IPS-NIHi7 (cell line): Measurements from ENCODE around the gene FKRP.

Experiments used
- DNase-seq: peaks from one replicate; pipeline ENCODE4 v3.0.0; 2012; ENCODE audit warnings: mixed read lengths; ENCODE audit errors: extremely low spot score

The FKRP gene

DNA sequence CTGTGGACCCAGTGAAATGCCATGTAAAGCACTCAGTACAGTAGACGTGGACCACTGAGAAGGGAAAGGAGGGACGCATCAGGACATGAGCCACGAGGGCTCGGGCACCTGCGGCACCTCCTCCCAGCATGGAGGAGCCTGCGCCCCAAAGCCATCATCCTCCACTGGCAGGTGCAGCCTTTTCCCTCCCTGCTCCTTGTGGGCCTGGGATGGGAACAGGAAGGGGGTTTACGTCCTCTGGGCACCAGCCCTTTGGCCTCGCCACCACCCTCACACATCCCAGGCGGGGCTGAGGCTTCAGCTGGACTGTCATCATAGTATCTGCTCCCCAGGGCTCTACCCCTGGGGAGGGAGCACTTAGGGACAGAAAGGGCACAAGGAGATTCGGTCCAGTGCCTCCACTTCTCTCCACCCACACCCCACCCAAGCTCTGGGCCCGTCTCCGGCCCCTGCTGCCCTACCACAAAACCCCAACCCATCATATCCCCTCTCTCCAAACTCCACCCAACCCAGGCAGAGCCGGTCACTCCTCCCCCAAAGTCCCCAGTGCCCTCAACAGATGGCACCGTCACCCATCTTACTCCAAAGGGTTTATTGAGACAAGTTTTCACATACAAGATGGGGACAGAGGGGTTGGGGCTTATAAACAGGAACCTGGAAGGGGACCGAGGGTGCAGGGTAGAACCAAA lies 26.8 kb upstream of the FKRP start:
- no peak for DNase-seq

DNA sequence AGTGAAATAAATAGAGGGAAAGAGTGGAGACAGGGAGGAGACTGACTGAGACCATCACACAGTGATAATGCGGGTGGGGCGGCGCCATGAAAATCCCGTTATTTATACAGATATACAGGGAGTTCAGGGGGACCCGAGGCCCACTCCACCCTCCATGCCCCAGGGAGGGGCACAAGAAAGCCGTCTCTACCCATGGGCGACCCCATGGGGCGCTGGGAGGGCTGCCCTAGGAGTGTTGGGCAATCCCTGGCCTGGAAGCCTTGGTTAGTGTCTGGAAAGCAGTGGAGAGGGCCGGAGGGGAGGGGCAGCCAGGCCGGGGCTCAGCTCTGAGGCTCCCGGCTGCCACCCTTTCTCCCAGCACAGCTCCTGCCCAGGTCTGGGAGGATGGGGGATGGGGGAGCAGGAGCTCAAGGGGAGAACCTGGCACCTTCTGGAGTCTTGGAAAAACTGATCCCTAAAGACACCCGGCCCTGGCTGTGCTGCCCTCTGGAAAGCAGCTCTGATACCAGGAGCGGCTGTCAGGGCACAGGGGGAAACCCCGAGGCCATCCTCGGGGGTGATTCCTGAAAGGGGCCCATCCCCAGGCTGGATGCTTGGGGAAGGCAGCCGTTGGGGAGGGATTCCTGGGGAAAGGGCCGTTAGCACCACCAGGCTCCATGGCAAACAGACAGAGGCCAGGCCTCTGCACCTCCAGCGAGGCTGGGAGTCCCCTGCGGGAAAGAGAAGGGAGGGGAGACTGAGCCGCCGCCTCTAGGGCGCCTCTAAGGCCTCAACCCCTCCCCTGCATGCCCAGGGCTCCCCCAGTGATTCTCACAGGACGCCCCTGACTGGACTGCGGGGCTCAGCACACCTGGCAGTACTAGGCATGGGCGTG lies 26.0 kb upstream of the FKRP start:
- DNase-seq = no peak

DNA sequence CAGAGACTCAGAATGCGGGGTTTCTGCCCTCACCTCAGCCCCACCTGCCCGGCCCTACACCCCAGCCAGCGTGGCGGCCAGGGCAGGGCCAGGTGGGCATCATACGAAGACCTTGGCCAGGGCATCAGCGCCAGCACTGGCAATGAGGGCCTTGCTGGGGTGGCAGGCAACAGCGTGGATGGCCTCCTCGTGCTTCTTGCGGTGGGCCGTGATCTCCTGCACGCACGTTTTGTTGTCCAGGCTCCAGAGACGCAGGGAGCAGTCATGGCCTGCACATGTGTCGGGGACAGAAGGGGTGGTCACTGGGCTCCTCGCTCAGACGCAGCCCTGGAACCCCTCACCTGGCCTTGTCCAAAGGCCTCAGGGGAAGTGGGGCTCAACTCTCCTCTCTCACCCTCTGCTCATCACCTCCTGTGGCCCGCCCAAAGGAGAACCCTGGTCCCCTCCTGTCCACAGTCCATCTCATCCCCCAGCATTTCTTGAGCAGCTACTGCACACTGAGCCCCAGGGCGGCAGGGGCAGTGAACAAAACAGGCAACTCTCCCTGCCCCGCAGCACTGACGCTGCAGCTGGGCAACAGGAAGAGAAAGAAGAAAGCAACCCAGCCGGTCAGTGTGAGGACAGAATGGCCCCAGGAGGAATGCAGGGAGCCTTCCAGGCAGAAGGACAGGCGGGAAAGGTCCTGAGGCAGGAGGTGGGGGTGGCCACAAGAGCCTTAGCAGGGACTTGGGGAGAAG lies 25.2 kb upstream of the FKRP start:
- DNase-seq = no peak

DNA sequence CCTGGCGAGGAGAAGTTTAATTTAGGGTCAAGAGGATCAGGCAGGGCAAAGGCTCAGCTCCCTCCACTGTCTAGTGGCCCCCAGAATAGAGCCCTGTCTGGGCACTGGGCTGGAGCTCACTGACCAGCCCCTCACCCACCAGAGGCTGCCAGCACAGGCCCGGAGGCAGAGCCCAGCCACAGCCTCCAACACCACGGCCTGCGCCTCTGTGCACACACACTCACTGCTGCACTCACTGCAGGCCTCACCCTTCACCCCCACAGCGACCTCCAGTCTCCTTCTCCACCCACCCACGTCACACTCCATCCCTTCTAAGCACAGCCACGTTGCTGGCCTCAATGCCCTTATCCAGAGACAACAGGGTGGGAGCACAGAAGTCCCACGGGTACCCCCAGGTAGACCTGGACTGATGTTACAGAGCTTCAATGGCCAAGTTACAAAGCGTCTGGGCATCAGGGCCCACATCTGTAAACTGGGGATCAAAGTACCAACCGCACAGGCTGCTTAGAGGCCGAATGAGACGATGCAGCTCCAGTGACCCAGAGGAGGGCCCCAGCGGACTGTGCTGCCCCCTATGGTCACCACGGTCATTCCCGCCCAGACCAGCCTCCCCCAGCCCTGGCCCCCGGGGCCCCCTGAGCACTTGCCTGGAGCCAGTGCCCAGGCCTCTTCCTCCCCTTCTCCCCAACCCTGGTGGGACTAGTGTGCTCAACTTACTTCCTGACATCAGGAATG lies 24.4 kb upstream of the FKRP start:
- DNase-seq = peak; percentile 64

DNA sequence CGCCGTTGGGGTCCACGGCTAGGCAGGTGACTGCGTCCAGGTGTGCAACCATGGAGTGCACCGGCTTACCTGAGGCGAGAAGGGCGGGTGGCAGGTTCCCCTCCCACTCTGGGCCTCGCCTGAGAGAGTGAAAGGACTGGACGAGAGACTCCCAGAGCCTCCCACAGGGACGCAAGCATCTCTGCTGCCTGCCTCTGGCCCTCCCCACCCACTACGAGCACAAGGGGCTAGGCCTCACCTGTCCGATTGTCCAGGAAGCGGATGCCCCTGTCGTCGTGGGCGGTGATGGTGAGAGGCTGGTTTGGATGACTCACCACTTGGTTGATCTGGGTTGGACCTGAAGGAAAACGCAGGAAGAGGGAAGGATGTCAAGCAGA lies 23.9 kb upstream of the FKRP start:
- no peak for DNase-seq

DNA sequence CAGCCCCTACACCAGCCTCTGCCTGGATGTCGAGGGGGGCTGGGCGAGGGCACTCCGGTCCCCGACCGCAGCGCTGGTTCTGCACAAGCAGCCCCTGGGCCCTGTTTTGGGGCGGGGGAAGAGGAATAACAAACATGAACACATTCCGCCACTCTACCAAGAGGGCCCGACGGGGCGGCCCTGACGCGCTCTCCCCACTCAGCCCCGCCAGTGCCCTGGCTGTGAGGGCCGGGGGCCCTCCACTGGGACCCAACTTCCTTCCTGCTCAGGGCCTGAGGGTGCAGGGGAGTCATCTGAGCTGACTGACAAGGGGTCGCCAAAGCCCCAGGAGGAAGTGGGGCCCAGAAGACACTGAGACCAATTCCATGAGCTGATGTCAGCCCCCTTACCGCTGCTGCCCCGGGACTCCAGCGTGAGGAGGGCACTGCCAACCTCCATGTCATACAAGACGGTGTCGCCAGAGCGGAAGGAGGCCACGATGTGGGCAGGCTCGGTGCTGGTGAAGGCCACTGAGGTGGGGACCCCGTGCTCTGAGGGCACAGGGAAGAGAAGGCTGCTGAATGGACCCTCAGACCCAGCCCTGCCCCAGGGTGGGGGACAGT lies 23.3 kb upstream of the FKRP start:
- no peak for DNase-seq

DNA sequence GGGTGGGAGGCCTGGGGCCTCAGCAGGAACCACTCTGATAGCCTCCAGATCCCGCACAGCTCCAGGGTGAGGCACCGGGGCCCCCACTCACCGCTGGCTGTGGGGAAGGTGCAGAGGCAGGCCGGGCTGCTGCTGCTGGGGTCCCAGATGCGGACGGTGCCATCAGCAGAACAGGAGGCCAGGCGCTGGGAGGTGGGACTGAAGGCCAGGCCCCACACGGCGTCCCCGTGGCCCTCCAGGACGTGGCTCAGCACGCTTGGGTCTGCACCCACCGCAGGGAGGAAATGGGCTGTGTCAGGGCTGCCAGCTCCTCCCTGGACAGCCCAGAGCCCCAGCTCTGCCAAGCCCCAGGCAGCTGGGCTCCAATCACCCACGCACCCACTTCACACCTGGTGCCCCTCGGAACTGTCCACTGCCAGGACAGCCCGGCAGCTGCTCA lies 22.8 kb upstream of the FKRP start:
- no peak for DNase-seq

DNA sequence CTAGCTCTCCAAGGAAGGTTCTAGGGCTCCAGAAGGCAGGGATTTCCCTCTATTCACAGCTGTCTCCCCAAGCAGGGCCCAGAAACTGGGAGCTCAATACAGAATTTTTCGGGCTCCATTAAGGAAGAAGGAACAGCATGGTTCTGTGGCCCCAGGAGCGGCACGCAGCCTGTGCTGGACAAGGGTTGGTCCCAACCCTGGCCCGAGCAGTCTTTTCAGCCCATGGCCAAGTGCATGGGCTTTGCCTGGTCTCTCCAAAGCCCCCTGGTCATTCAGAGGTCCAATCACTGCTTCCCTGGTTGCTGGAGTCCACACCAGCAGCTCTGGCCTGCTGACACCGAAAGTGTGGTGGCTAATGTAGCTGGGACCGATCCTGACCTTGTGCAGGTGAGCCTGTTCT lies 22.4 kb upstream of the FKRP start:
- DNase-seq = no peak

DNA sequence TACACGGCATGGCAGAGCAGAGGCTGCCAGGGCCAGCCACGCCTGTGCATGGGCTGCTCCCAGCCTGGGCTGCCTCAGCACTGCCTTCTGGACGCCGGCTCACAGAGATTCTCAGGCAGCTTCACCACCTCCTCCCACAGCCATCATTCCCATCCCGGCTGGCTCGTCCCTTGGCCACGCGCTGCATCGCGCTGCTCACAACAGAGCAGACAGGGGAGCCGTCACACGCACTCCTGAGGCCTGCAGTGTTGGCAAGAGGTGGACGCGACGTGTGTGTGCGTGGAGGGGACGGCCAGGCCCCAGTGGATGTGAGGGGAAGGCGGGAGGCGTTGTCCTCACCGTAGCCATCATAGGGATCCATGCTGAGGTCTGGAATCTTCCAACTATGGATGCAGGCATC lies 21.4 kb upstream of the FKRP start:
- no peak for DNase-seq

DNA sequence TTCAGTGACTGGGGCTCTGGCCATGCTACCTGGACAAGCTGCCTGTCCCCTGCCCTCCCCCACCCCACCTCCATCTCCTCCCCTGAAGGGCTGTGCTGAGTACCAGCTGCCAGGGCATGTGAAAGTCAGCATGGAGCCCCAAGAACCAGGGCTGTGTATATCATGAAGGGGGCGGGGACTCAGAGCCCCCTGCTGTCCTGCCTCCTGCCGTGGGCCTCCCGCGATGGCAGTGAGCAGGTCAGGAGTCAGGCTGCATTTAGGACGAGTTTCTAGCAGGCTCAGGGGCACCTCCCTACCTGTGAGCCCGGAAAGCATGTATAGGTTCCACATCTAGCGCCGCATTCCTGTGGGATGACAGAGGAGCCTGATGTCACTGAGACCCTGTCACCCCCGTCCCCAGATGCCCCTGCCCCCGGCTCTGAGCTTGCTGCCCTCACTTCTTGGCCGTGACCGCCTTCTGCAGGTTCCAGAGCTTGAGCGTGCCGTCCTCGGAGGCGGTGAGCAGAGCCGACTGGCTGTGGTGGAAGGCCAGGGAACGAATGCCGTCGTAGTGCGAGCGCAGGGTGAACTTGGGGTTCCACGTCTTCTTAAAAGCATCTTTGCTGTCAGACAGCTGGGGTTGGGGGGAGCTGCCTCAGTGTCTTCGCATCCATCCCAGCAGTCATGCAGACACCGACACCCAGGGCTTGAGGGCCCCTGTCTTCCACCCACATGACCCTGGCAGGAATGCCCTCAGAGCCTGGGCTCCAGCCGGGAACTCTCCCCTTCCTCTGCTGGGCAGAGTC lies 20.6 kb upstream of the FKRP start:
- no peak for DNase-seq

DNA sequence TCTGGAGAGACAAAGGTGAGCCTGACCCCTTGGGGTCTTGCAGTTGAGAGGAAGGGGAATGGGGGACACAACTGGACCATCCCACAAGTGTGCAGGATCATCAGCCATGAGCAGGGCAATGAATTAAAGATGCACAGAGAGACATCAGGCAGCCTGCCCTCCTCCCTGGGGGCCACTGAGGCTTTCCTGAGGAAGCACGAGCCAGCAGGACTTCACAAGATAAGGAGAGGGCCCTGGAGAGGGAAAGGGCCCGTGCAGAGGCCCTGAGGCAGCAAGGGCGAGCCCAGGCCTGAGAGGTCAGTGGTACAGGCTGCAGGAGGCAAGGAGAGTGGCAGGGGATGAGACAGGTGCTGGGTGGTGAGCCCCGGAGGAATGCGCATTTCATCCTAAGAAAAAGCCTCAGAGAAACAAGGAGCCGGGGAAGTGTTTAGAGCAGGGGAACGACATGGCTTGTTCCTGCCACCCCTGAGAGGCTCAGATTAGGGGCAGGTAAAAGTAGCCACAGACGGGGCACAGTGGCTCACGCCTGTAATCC lies 19.9 kb upstream of the FKRP start:
- no peak for DNase-seq

DNA sequence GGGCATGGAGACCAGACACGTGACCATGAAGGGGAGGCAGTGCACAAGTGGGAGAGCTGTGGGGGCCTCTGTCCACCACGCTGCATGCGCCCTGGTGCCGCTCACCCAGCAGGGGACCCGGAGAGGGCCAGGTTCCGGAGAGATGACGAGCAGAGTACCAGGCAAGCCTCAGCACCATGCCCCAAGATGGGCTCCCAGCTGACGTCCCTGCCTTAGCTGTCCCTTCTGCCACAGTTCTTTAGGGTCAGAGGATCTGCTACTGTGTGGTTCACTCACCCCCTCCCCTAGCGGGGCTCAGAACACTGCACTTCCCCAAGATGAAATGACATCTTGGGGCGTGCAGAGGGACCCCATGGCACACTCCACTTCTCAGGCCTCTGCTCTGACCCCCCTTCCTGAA lies 19.3 kb upstream of the FKRP start:
- DNase-seq = no peak

DNA sequence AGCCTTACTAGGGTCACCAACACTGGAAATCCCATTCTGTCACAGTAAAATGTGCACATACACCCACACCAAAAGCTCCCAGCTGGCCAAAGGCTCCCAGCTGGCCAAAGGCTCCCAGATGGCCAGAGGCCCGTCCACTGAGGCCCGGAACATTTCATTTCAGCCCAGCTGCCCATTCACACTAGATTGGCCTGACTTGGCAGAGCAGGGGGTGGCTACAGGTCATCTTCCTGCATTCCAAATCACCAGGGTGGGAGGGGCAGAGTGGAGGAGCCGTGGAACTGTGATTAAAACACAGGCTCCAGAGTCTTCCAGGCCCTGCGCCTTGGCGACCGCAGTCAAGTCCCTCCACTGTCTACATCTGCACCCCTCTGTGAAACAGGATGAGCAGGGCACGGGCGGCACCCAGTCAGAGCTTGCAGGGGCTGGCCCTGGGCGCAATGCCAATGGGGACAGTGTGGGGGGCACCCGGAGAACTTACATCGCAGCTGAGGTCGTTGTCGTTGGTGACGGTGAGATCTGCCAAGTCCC lies 18.8 kb upstream of the FKRP start:
- DNase-seq = no peak

DNA sequence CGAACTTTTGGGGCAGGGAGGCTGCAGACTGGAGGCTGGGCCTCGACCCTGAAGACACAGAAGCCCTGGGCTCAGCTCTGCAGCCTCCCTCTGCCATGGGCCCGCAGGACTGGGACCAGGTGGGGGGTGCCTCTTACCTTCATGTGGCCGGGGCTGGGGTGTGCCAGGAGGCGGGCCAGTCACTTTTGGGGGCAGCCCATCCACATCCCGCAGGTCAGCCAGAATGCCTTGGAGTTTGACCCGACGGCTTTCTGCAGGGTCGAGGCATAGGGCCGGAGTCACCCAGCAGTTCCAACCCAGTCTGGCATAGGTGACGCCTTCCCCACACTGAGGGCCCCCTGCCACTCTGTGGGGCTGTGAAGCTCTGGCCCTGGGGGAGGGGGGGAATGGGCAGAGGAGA lies 18.1 kb upstream of the FKRP start:
- no peak for DNase-seq

DNA sequence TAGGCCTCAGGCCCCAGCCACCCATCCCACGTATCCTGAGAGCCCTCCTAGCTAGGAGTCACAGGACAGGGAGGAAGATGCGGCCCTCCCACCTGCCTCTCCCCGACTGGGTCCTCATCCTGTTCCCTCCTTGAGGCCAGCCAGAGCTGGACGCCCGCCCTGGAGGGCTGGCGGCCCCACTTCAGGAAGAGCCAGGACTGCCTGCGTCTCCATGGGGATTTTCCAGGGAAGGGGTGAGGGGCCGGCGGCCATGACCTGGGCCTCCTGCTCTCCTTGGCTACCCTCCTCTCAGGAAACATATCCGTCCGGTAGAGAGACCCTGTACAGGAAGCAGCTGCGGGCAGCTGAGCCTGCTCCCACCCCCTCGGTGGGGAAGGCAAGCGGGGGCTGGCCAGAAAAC lies 17.6 kb upstream of the FKRP start:
- no peak for DNase-seq

DNA sequence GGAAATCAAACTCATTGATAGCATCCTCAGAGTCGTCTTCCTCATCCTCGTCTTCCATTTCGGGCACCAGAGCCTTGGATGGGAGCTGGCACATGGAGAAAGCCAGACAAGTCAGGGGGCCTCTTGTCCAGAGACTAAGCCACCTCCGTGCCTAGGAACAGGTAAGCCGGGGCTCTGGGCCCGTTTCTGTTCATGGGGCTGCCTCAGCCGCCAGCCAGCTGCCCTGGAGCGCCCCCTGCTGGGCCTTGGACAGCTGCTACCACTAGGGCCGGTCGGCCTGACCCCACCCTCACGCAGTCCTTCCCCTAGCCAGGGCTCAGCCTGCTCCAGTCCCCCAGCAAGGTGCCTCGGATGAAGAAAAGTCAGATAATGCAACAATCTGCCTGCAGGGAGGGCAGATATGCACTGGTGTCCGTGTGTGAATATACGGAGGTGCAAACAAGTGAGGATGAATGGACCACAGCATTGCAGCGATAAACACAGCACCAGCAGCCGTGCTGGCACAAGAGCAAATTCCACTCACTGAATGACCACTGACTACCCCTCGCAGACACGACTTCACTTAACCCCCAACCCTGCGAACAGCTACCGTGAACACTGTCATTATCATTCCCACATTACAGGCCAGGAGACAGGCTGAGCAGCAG lies 17.0 kb upstream of the FKRP start:
- peak; percentile 93 for DNase-seq

DNA sequence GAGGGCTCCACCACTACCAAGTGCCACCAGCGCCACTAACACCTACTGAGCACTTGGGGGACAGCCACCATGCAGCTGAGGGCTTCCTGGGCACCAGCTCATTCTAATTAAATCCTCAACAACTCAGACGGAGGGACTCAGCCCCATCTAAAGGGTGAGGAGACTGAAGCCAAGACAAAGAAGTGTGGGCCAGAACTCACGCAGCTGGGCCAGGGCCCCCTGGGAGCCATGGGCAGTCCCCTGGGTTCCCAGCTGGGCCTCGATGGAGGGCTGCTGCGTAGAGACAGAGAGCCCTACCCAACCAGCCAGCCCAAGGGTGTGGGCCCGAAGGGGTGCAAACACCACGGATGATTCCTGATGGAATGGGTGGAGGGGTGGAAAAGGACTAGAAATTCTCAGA lies 16.2 kb upstream of the FKRP start:
- DNase-seq = no peak

DNA sequence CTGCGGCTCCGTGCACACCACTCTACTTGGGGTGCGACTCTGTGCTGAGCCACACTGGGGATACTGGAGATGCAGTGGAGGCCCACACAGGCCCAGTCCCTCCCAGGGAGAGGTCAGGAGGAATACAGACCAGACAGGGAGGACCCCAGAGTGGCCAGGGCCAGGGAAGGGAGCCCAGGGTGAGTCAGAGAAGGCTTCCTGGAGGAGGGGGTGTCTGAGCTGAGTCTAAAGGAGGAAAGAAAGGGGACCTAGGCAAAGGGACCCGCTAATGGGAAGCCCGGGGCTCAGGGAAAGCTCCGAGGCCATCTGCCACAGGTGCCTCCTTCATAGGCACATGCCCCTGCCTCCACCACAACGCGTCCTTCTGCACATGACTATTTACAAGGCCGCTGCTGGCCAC lies 15.7 kb upstream of the FKRP start:
- no peak for DNase-seq

DNA sequence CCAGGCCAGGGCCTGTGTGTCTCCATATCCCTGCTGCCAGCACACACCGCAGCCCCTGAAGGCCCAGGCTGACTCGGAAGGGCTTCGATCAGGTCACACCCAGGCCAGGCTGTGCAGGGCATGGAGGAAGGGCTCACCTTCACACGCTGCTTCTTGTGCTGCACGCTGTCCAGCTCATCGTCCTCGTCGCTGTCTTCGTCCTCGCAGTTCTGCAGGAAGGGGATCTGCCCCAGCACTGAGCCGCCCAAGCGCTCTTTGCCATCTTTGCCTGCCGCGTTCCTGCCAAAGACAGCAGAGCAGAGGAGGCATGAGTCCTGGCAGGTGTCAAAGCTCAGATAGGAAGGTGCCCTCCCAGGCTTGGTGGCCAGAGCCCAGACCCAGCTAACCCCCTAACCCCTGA lies 15.3 kb upstream of the FKRP start:
- no peak for DNase-seq

DNA sequence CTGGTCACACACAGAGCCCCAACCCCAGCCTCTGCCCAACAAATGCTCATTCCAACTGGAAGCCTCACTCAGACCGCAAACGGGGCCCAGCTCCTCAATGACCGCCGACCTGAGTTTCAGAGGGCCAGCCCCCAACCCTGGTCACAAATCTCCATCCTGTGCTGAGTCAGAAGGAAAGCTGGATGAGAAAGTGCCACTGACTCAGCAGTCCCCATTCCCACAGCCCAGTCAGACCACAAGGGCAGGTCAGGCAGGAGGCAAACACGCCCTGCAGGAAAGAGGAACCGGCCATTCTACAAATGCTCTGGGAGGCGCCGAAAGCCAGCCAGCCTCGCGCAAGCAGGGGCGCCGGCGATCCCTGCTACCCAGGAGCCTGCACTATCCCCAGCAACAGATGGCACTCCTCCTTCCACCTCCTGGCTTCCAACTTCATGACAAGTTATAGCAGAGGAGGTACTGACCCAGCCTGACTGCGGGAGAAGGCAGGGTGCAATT lies 14.8 kb upstream of the FKRP start:
- DNase-seq = no peak
